ENCODE measurements around the gene CLRN2. TPM values are rescaled to one million over a fixed set of nuclear protein-coding genes. Genes with fewer than 3 reads are reported as not detected.

The CLRN2 gene
- total RNA-seq, 1 donor from 2014 or later, result not detected

DNA sequence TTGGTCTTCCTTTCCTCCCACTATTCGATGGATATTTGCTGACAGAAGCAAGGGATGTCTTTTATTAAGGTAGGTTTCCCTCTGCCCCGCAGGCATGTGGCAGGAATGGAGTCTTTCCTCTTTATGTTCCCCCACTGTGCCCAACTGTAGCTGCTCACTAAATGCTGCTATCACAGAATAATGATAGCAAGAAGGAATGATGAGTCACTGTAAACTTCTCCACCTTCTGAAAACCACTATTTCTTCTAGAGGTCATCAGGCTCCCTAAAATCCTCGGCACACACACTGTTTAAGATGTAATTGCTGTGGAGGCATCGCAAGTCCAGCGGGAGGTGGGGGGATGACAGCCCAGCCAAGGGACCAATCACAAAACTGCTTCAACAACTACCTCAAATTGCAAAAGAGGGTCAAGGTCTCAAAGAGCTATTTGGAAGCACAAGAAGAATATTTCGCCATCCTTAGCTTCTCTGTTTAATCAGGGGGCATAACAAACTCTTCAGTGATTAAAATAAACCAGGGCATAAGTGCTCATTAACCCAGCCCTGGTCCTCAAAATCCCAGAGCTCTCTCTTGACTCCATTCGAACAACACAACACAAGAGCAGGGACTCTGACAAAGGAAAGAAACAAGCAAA is 17.0 kb upstream of the CLRN2 start:
- no peak for DNase-seq
- no peak for ATAC-seq
- intact Hi-C loops (cut with micrococcal nuclease), result no loop called here

DNA sequence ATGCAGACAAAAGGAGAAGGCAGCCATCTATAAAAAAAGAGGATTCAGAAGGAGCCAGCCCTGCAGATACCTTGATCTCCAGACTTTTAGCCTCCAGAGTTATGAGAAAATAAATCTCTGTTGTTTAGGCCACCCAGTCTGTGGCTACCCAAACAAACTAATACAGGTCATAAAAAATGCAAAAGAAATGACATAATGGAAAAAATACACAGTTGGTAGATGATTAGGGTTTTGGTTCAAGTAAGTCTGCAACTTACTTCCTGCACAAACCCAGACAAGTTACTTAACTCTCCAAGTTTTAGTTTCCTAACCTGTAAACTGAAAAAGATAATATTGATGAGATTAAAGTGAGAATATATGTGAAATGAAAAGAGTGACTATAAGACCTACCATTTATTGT is 14.4 kb upstream of the CLRN2 start:
- no peak for ATAC-seq
- intact Hi-C loops (cut with micrococcal nuclease), result no loop called here
- DNase-seq, result no peak

DNA sequence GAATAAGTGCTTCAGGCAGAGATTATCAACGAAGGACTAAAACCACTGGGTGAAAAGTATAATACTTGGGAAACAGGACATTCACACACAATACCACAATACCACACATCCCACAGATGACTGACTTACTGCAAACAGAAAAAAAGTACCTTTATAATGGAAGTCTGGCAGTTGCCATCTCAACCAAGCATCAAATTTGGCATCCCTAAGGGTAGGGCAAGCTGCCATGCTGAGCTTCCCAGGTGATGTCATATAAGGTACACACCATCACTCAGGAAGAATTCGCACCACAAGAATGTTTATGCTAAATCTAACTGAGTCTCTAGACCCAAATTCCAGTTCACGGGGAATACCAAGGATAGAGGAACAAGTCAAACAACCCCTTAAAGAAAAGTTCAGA is 12.2 kb upstream of the CLRN2 start:
- no peak for ATAC-seq
- no peak for DNase-seq
- intact Hi-C loops (cut with micrococcal nuclease), result no loop called here

DNA sequence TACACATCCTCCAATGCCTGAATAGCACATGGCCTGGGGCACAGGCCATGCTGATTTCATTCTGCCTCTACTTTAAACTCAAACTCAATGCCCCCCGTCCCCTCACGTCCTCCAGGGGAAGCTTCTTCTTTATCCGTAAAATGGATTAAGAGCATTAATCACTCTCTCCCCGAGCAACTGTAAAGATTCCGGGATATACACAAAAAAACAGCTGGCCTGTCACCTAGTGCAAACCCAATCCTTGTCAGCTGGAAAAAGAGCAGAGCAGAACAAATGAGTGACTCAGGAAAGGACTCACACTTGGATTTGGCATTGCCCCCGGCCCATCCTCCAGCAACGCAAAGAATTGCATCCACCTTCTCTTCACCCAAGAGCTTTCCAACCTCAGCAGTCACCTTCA is 10.9 kb upstream of the CLRN2 start:
- ATAC-seq (no peak), DNase-seq (no peak)
- intact Hi-C loops (cut with micrococcal nuclease), result no loop called here

DNA sequence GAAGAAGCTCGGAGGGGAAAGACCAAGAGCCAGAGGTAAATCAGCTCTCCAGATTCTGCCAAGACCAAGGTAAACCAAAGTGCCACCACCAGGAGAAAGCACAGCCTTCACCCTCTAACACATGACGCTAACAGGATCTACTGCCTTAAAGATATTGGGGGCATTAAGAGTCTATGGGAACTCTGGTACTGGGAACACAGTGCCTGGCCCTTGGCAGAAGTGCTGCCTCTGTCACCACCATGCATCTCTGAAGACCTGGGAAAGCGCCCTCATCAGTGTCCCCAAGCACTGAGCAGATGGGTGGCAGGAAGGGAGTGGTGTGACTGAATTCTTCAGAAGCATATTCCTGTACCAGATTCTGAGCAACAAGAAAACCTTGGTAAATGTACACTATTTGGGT is 4.4 kb upstream of the CLRN2 start:
- intact Hi-C loops (cut with micrococcal nuclease), result no loop called here
- no peak for DNase-seq
- no peak for ATAC-seq

DNA sequence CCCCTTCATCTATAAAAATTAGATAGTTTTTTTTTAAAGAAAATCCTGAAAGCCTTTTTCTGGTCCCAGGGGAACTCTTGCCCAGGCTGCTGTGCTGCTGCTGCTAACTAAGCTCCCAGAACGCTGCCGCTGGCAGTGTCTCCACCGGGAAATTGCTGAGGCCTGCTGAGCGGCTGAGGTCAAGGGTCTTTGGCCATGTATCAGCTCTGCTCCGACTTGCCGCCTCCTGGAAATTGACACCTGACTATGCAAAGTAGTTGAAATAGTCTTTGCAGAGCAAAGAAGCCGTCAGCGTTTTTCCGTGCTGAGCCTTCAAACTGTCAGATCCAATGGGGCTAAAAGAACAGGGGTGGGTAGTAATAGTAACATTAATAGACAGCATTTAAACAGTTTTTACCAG is 3.9 kb upstream of the CLRN2 start:
- intact Hi-C loops (cut with micrococcal nuclease), result no loop called here
- peak; percentile 39 for ATAC-seq
- DNase-seq, result peak; percentile 45

DNA sequence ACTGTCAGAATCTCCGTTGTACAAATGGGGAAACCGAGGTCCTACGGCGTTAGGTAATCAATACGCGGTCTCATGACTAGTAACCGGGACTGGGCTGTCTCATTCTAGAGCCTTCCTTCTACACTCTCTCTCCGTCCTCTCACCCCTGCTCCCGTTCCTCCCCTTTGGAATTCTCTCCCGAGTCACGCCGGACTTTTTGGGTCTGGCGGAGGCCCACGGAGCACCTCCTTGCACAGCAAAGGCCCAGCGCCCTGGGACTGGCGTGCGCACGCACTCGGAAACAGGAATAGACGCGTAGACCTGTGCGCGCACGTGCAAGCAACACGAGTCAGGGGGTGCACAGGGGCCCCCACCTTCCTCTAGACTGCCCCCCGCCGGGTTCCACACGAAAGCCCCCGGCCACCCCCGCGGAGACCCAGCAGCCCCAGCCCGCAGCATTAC is 3.4 kb upstream of the CLRN2 start:
- intact Hi-C loops (cut with micrococcal nuclease), result no loop called here
- DNase-seq, result peak; percentile 73
- ATAC-seq, result peak; percentile 72

DNA sequence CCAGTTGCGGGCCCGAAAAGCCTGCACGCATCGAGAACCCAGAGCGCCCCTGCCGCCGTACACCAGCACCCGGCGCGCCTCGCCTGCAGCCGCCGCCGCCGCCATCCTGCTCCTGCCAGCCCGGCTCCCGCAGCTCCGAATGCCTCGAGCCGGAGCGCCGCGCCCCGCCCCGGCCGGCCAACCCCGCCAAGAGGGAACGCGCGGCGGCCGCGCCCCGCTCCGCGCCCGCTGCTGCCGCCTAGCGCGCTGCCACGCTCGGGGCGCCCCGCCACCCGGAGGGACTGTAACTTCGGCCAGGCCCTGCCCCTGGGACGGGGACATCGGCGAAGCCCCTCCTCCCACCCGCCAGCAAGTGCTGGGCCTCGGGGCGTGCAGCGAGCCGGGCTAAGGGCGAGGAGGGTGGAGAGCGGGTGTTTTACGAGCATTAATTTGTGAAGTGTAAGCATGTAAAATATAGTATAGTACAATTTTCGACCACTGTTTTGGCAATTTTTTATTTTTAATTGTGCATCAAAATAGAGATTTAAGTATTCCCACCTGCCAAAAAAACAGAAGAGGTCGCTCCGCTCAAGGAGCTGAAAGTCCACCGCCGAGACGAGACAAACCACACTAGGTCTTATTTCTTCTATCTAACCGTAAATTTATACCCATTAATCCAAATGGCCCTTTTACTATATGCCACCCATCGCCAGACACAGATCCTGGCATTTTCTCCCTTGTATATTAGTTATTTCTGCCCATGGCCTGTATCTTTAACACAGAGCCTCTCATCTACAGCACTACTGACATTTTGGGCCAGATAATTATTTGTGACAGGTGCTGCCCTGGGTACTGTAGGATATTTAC is 2.8 kb upstream of the CLRN2 start, which contains the start of gene QDPR:
Gene QDPR, minus strand, starts transcription at position 141 of the 846 bp plus-strand sequence. Its CDS starts 36 bp downstream, at position 105.
- ATAC-seq (peak; percentile 97), DNase-seq (peak; percentile 93)
- intact Hi-C loops (cut with micrococcal nuclease), result no loop called here

DNA sequence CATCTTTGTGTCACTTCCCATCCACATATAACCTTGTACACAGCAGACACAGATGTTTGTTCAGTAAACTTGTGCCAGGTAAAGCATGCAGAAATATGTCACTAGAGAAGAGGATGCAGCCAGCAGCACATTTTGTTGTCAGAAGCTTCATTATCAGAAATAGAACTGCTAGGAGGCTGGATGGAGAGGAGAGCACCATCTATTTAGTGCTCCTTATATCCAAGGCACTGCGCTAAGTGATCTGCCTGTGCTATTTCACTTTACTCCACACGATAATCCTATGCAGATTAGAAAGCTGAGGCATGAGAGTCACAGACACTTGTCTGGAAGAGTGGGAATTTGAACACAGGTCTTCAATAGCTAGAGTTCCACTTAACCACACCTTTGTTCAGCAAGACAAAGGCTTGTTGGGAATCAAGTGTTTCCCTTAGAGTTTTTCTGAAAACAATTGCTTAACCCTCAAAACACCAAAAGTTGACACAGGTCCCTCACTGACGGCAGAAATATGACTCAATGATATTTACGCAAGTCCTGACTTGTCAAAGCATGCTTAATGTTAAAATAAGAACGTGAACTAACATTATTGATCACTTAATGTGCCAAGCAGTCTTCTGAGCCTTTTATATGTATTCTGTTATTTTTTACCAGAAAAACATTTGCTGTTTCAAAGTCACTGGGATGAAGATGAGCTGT is 1.8 kb upstream of the CLRN2 start:
- no peak for DNase-seq
- intact Hi-C loops (cut with micrococcal nuclease), result no loop called here

DNA sequence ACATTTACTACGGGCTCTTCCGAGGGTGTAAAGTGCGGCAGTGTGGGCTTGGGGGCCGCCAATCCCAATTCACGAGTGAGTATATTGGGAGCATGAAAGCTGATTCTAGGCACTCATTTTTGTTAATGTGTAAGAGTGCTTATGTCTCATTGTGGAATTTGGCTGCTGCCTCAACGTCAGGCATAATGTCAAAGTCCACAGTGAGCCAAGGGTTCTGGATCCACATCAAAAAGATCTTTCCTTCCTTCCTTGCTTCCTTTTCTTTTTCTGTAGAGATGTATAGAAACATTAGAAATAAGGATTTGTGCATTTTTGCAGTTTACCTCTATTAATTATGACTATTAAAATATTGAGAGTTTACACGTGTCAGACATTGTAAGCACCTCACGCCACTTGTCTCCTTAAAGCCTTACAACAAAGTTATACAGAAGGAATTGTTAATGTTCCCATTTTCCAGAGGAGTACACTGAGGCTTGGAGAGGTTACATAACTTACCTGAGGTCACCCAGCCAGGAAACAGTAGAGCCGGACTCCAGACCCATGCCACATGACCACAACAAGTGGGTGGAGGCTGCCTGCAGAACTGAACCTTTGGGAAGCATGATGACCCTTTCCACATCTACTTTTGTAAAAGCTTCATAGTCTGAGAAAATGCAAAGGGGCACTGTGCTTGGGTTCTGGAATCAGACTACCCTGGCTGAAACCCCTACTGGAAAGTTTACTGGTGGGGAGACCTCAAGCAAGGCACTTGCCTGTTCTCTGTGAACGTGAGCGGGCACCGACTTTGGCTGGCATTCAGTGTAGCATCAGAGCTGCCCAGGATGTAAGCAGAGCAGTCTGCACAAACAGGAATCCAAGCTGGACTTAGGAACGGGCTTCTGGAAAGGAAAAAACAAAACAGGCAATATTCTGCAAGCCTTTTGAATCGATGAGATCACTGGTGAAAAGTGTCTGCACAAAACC is 761 bp downstream of the CLRN2 start:
- DNase-seq (no peak), ATAC-seq (no peak)
- intact Hi-C loops (cut with micrococcal nuclease), result no loop called here

More for the DNA sequence above, 1.8 kb upstream of the CLRN2 start:
- no peak for ATAC-seq

DNA sequence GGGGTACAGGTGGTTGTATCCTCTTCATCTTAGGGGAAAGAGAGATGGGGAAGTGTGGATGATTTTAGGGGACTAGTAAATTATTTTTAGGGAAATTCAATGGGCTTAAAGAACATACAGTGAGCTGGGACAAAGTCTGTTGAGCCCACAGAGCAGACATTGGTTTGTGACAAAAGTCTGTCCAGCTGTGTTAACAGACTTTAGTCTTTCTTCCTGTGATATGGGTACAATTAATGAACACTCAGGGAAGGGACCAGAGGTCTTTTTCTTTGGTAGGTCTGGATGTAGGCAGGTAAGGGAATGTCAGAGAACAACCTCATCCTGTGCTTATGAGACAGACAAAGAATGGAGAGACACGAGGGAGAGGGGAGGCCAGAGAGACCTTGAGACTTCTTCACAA is 2.0 kb downstream of the CLRN2 start:
- DNase-seq (no peak), ATAC-seq (no peak)
- intact Hi-C loops (cut with micrococcal nuclease), result no loop called here

DNA sequence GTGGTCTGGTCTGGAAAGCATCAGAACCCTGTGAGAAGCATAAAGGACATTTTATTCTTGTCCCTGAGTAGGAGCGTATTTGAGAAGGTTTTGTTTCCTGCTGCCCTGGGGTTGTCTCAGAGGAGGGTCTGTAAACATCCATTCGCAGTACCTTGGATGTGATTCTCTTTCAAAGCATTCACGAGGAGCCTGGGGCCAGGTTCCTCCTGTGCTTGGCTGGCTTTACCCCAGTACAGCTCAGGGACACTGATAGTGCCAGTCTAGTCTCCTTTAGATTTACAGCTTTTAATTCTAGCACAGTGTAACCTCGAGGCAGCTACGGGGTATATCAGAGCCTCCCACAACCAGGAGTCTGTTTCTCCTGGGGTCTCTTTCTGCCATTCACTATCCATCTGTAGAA is 2.7 kb downstream of the CLRN2 start:
- intact Hi-C loops (cut with micrococcal nuclease), result no loop called here
- ATAC-seq, result no peak

DNA sequence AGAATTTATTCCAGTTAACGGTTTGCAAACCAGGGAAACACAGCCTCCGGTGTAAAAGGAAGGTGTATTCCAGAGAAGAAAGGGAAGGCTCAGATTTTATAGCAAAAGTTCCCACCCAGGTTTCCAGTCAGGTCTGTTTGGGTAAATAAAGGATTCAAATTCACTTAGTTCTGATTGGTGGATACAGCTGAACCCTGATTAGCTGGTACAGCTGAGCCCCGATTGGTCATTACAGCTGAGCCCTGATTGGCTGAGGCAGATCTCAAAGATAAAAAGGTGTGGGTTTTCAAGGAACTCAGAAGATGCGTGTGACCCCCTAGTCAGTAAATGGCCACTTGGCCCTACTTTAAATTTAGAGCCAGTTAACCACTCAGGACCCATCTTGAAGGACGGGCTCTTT is 6.6 kb downstream of the CLRN2 start:
- ATAC-seq, result no peak
- intact Hi-C loops (cut with micrococcal nuclease), result no loop called here
- no peak for DNase-seq

More for the DNA sequence above, 2.7 kb downstream of the CLRN2 start:
- no peak for DNase-seq

DNA sequence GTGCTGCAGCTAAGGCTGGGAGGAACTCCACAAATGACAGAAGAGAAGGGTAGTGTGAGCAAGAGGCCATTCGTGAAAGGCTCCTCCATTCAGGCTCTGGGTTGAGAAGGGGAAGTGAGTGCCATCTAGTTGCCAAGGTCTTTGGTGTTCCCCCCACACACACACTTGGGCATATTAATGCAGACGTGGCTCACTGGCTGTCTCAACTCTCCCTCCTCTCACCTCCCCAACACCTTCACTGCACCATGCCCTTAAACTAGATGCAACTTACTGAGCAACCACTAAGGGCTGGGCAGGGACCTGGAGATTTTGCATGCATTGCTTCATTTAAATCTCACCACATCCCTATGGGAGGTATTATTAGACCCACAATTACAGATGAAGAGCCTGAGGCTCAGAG is 8.7 kb downstream of the CLRN2 start:
- ATAC-seq, result no peak
- DNase-seq, result no peak
- intact Hi-C loops (cut with micrococcal nuclease), result no loop called here

DNA sequence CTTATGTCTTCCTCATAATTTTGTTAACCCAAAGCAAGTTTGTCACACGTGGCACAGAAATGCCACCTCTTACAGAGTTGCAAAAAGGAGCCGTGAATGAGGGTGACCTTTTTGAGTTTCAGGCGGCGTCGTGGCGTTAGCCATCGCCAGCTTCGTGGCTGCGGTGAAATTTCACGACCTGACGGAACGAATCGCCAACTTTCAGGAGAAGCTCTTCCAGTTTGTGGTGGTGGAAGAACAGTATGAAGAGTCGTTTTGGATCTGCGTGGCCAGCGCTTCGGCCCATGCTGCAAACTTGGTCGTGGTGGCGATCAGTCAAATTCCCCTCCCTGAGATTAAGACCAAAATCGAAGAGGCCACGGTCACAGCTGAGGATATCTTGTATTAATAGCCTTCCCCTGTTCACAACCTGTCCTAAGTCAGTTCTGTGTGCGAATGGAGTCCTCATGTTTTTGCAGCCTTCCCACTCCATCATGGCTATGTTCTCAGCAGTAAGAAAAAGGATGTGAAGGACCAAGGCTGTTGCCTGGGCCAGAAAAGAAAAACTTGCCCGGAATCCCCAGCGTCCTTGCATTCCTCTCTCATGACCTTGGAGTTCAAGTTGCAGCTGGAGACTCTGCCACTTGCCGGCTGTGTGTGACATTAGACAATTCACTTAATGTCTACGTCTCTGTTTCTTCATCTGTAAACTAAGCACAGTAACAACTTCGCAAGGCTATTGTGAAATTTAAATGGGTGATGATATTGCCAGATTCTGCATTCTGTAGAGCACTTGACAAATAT is 11.9 kb downstream of the CLRN2 start:
- ATAC-seq, result no peak
- intact Hi-C loops (cut with micrococcal nuclease), result no loop called here
- DNase-seq, result no peak

DNA sequence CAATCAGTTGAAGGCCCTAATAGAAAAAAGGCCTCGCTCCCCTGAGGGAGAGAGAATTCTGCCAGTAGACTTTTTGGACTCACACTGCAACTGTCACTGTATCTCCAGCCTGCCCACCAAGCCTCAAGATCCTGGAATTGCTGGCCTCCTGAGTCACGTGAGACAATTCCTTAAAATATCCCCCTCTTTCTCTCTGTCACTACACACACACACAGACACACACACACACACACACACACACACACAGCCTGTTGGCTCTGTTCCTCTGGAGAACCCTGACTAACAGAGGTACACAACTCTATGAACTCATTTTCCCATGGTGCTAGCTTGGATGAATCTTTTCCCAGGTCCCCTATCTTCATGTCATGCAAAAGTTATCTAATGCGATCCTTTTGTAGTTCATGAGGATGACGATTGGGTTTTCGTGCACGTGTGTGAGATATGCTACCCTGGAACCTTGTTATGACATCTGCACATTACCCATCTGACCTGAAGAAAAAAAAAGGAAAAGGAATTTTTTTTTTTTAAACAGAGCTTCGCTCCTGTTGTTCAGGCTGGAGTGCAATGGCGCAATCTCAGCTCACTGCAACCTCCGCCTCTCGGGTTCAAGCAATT is 13.7 kb downstream of the CLRN2 start:
- intact Hi-C loops (cut with micrococcal nuclease), result no loop called here
- ATAC-seq (no peak), DNase-seq (no peak)

DNA sequence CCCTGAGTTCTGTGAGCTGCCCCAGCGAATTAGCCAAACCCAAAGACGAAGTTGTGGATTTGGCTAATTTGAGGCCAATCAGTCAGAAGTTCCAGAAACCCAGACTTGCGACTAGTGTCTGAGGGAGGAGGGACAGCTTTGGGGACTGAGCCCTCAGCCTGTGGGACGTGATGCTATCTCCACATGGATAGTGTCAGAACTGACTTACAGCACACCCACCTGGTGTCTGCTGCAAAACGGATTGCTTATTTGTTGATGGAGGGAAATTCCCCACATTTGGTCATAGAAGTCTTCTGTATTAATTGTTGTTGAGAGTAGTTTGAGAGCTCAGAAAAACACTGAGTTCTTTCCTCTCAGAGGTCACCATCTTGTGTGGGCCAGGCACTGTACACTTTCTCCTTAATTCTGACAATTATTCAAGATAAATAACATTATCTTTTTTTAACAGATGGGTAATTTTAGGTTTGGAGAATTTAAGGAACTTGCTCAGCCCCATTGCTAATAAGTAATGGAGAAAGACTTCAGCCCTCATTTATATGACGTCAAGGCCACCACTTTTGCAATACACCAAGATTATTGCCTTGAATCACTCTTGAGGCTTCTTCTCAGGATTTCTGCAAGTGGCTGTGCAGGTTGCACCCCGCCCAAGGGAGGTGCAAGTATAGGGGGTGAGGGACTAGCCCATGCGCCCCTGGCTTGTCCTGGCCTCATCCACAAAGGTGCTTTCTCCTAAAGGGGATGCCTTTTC is 16.7 kb downstream of the CLRN2 start:
- DNase-seq, result no peak
- no peak for ATAC-seq
- intact Hi-C loops (cut with micrococcal nuclease), result no loop called here
